Stimulated activated CD4-positive, alpha-beta T cell treated with anti-CD3 and anti-CD28 coated beads, TNF-alpha, amount 100 ng/mL, for 24 hours (primary cell): ENCODE measurements around the gene ABHD12.
"Not testable (repeated sequence)": the region's sequence is repeated elsewhere in the genome, so short reads cannot be mapped to it uniquely, and the experiment has no call there.

Source experiments
- DNase-seq, 3 experiments: peaks; one replicate each; pipeline ENCODE4 v3.0.0-alpha.2; 2020; ENCODE audit warnings: low read depth in 3 of 3

Gene ABHD12

DNA sequence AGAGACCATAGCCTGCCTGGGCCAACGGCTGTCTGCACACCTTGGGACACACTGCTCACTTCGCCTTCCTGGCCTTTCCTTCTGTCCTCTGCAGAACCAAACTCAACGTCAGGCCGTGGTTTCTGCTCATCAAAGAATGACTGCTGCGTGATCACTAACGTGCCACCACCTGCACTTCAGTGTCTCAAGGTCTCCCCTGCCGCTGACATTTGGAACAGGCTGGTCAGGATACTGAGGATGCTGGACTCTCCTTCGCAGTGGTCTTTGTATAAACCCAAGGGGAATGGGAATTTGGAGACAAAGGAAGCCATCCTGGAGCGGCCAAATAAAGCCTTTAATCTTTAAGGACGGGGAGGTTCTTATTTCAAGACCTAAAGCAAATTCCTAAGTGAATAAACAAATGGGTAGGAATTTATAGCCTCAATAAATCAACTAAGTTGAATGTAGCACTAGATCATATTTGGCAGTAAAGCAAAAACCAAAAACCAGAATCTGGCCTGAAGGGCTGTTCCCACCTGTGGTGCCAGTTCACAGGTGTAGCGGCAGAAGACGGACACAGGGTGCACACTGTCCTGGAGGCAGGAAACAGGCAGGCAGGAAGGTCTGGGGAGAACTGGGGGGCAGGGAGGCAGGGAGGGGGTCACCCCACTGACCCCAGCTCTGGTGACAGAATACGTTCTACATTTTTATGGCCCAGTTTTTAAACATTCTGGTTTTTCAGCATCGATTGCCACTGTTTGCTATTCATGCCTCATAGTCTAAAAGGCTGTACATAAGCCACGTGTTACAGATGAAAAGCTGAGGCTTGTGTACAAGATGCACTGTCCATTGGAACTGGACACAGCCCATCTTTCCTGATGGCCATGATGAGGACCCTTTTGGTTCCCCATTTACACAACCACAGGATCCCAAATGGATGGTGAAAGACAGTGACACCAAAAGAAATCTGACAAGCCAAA, 36.6 kb downstream of the ABHD12 start:
- DNase-seq: no peak

- DNase-seq: no peak
These were observed 37.3 kb downstream of the ABHD12 start for GRCh38 chr20:25353353-25353746.

- no peak for DNase-seq
These were observed 37.9 kb downstream of the ABHD12 start for GRCh38 chr20:25352746-25353145.

GRCh38 chr20:25351024-25351360, 39.6 kb downstream of the ABHD12 start:
- no peak for DNase-seq

GRCh38 chr20:25346349-25346748, 44.3 kb downstream of the ABHD12 start:
- no peak for DNase-seq

- DNase-seq: no peak
These were observed 44.9 kb downstream of the ABHD12 start for GRCh38 chr20:25345721-25346120.

- DNase-seq: no peak
These were observed 46.0 kb downstream of the ABHD12 start for GRCh38 chr20:25344634-25345033.

DNA sequence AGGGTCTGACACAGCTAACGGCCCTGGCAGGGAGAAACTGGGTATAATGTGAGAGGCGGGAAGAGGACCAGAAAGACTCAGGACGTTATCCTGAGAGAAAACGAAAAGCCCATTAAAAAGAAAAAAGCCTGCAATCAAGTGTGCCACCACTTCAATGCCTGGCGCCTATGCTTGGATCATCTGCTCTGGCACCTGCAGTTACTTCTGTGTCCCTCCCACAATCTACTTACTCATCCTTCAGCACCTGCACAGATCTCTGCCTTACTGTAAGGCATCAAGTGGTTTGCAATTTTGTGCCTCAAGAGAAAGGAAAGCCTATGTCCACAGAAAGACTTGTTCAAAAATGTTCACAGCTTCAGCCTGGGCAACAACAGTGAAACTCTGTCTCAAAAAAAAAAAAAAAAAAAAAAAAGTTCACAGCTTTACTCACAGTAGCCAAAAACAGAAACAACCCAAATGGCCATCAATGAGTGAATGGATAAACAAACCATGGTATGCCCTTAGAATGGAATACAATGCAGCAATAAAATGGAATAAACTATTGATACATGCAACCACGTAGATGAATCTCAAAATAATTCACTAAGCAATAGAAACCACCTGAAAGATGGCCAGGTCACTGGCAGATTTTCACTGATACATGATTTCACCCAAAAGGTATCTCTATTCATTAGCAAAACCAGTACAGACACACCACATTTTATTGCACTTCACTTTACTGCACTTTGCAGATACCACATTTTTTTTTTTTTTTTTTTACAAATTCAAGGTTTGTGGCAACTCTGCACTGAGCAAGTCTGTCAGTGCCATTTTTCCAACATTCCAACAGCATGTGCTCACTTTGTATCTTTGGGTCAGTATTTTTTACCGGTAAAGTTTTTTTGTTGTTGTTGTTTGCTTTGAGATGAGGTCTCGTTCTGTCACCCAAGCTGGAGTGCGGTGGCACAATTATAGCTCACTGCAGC, 48.6 kb downstream of the ABHD12 start:
- no peak for DNase-seq

GRCh38 chr20:25340380-25340779, 50.3 kb downstream of the ABHD12 start:
- no peak for DNase-seq

DNA sequence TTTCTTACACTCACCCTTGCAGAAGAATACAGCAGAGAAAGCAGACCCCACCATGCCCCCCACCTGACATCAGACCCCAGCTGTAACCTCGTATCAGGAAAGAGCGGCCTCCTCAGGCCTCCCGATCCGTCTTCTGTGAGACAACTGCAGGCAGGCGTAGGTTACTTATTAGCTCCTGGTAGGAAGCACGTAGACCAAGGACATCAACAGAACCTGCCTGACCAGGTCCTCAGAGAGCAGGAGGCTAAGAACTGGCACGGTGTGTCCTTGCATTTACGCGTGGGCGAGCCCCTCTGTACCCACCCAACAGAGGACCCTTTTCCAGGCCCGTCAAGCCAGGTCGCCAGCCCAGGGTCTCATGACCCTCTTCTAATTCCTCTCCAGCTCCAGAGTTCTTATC, 51.0 kb downstream of the ABHD12 start:
- no peak for DNase-seq

- DNase-seq: no peak
These were observed 52.3 kb downstream of the ABHD12 start for GRCh38 chr20:25338112-25339023.

GRCh38 chr20:25336561-25337422, 53.8 kb downstream of the ABHD12 start:
- no peak for DNase-seq

DNA sequence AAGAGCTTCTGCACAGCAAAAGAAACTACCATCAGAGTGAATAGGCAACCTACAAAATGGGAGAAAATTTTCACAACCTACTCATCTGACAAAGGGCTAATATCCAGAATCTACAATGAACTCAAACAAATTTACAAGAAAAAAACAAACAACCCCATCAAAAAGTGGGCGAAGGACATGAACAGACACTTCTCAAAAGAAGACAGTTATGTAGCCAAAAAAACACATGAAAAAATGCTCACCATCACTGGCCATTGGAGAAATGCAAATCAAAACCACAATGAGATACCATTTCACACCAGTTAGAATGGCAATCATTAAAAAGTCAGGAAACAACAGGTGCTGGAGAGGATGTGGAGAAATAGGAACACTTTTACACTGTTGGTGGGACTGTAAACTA, 55.7 kb downstream of the ABHD12 start:
- DNase-seq: not testable (repeated sequence)

DNA sequence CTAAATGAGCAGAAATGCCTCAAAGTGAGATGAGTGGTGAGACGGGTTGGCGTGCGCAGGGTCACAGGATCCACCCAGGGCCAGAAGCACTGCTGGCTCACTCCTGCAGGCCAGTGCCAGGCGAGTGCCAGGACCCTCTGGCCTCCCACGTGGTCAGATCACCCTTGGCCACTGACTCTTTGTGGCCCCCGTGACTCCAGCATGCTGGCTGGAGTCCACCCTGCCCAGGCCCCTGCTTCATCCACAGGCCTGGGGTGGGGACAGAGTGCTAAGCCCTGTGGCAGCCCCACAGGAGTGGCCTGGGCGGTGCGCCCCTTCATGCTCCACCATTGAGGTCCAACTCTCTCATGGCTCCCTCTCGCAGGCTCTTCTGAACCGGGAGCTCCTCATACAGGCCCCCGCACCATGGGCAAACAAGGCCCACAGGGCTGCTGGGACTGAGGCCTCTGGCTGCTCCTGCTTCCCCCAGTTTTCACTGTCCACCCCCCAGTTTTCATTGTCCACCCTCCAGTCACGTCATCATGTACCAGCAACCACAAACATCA, 61.6 kb downstream of the ABHD12 start:
- no peak for DNase-seq

- DNase-seq: no peak
These were observed 63.0 kb downstream of the ABHD12 start for GRCh38 chr20:25327521-25328235.

GRCh38 chr20:25325997-25326396, 64.6 kb downstream of the ABHD12 start:
- no peak for DNase-seq

GRCh38 chr20:25325073-25325472, 65.6 kb downstream of the ABHD12 start:
- DNase-seq: no peak

GRCh38 chr20:25324412-25324811, 66.2 kb downstream of the ABHD12 start:
- DNase-seq: no peak

DNA sequence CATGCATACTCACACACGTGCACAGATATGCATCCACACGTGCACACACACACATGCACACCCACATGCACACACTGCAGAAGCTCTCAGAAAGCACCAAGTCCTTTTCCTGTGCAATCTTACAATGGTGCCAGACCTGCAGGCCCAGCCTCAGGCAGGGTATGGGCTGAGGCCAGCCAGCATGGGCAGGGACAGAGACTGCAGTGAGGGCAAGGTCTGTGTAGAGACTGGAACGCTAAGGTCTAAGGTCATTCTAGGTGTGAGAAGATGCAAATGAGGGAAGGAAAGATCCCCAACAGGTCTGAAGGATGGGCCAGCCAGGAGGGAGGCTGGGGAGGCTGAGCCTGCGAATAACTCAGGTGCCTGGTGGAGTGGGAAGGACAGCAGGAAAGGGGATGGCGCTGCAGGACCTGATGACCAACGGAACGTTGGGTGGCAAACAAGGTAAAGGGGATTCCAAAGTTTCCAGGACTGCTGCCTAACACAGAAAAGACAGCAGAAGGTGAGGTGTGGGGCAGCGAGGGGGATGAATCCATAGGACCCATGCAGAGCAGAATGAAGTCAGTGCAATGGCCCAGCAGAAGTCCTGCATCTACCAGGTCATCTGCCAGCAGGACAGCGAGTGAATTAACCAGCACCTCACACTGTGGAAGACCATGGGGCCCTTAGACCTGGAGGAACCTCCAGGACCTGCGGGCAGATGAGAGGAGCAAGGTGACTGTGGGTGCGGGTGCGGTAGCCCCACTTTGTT, 67.0 kb downstream of the ABHD12 start:
- no peak for DNase-seq
